ENCODE measurements around the gene PLA1A. TPM values are rescaled to one million over a fixed set of nuclear protein-coding genes. Genes with fewer than 3 reads are reported as not detected.

Gene PLA1A
- total RNA-seq, 1 donor from 2014 or later: 13.1 TPM

DNA sequence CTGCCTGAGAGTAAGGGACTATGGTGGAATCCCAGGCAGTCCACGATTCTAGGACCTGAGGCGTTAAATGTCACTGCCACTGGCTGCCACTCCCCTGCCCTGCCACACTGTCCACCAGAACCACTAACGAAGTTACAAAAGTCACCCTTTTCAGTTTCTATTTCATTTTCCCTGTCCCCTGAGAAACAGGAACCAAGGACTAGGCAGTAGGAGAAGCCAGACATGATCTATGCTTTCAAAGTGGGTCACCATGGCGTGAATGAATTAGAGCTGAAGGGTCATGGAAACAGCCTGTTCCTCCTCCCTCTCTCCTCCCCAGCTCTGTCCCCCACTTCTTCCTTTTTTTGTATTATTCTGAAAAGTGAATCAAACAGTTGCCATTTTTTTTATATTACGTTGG, 27.5 kb upstream of the PLA1A start:
- TF ChIP-seq, protein P1, sequence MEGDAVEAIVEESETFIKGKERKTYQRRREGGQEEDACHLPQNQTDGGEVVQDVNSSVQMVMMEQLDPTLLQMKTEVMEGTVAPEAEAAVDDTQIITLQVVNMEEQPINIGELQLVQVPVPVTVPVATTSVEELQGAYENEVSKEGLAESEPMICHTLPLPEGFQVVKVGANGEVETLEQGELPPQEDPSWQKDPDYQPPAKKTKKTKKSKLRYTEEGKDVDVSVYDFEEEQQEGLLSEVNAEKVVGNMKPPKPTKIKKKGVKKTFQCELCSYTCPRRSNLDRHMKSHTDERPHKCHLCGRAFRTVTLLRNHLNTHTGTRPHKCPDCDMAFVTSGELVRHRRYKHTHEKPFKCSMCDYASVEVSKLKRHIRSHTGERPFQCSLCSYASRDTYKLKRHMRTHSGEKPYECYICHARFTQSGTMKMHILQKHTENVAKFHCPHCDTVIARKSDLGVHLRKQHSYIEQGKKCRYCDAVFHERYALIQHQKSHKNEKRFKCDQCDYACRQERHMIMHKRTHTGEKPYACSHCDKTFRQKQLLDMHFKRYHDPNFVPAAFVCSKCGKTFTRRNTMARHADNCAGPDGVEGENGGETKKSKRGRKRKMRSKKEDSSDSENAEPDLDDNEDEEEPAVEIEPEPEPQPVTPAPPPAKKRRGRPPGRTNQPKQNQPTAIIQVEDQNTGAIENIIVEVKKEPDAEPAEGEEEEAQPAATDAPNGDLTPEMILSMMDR (IDR thresholded peaks at IDR 0.05): no peak

DNA sequence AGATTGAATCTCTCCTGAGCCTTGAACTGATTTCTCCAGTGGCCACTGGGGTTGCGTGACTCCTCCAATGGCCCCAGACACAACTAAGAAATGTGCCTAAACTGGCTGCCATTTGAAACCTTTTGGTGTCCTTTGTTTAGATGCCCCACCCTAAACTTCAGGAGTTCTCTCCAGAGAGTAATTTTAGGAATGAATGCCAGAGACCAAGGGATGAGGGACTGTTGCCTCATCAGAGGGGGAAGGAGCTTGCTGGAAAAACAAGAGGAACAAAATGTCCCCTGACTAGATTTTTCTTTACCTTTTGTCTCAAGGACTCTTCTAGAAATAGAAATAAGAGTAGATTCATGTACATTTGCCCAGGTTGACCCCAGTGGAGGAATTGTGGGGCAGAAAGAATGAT, 26.5 kb upstream of the PLA1A start:
- Histone ChIP-seq H3K27me3 (ENCODE audit: low read depth) (no peaks in the 10 kb centered on the region), H3K9me3 (no peaks in the 10 kb centered on the region), H3K4me1 (peaks cover 11% of the 10 kb centered on the region), H3K36me3 (no peaks in the 10 kb centered on the region), H3K27ac (peak overlapping the region; percentile 44), H3K4me3 (no peak overlapping the region)
- intact Hi-C loops (cut with DNase I): no loop called here
- TF ChIP-seq, protein P1 (IDR thresholded peaks at IDR 0.05): no peak
- DNase-seq (no peak), ATAC-seq (peak in 1 of 2 donors; percentile 45)

More for the DNA sequence above, 27.5 kb upstream of the PLA1A start:
- Histone ChIP-seq H3K4me3 (no peak overlapping the region), H3K27ac (peak overlapping the region; percentile 44), H3K36me3 (no peaks in the 10 kb centered on the region), H3K4me1 (peaks cover 11% of the 10 kb centered on the region), H3K27me3 (ENCODE audit: low read depth) (no peaks in the 10 kb centered on the region), H3K9me3 (no peaks in the 10 kb centered on the region)
- no peak for DNase-seq
- intact Hi-C loops (cut with DNase I): no loop called here
- ATAC-seq: peak; percentile 88 to 93

DNA sequence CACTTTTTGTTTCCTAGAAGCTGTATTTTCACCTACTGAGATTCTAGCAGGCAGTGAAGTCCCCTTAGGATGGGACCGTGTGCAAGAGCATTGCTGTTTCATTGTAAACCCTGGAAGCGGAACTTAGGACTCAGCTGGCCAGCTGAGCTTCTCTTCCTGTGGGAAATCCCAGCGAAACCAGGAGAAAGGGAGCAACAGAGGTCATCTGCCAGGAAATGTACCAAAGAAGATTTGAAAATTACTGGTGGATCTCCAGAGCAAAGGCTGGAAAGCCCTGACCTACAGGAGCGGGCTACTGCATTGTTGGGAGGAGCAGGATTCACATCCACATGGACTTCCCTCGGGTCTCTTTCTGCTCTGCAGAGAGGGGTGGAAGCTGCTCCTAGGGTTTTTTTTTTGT, 26.0 kb upstream of the PLA1A start:
- H3K4me1 ChIP-seq: peaks cover 11% of the 10 kb centered on the region
- intact Hi-C loops (cut with DNase I): no loop called here
- TF ChIP-seq, protein P1 (IDR thresholded peaks at IDR 0.05): no peak
- no peaks in the 10 kb centered on the region for H3K9me3 ChIP-seq
- no peak for DNase-seq
- no peaks in the 10 kb centered on the region for H3K27me3 ChIP-seq (ENCODE audit: low read depth)
- no peaks in the 10 kb centered on the region for H3K36me3 ChIP-seq
- peak in 1 of 2 donors; percentile 58 for ATAC-seq
- no peak overlapping the region for H3K4me3 ChIP-seq
- H3K27ac ChIP-seq: peak overlapping the region; percentile 44

DNA sequence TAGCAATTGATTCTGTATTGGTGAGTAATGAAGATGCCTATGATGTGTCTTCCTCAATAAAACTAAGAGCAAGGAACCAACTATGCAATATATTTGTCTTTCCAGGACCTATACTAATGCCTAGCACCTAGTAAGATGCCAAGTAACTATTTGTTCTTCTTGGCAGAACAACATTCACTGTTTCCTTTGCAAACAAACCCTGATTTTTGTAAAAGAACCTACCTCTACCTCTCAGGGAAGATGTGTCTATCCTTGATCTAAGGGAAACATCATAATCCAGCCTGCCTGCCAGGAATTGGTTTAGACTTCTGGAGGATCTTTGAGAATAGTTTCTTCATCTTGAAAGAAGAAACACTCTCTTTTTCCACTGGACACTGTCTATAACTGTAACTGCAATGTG, 22.2 kb upstream of the PLA1A start:
- no peaks in the 10 kb centered on the region for H3K27me3 ChIP-seq (ENCODE audit: low read depth)
- TF ChIP-seq, protein P1 (IDR thresholded peaks at IDR 0.05): no peak
- ATAC-seq: no peak

DNA sequence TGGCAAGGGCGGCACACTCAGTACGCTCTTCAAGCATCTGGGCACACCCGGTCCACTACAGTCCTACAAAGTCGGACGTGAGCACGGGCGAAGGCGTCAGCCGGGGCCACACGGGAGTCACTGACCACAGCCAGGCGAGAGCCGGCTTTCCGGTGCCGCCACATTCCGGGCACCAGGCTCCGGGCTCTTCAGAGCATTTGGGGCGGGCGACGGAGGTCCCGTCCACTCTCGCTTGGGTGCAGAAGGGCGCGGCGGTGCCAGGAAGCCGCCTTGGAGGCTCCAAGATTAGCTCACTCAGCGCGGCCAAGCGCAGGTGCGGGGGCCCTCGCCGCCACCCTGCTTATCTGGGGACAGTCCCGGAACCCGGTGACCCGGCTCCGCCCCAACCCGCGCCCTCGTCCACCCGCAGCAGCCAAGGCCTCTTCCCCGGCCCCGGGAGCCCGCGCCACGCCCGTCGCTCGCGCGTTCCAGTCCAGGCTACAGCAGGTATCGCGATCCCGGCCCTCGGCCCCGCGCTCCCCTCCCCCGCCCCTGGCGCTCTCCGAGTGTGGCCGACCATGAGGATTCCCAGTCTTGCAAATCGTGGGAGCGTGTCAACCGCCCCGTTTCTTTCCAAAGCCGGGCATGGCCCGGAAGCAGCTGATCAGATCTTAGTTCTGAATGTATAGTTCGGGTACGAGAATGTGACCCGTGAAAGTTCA, 18.2 kb upstream of the PLA1A start, which contains the start of gene ADPRH:
ADPRH (plus strand) TSS at position 127 of the 701 bp plus-strand sequence. CDS start 2,678 bp downstream, outside the sequence.
- ATAC-seq: peak; percentile 96 to 97
- DNase-seq: peak; percentile 93
- Histone ChIP-seq H3K27me3 (ENCODE audit: low read depth) (no peaks in the 10 kb centered on the region), H3K9me3 (no peaks in the 10 kb centered on the region), H3K4me3 (peak within 1 kb of the TSS; percentile 66), H3K27ac (peak within 1 kb of the TSS; percentile 98), H3K36me3 (peaks cover 3% of the 10 kb centered on the region), H3K4me1 (peaks cover 26% of the 10 kb centered on the region)
- intact Hi-C loops (cut with DNase I): no loop called here
- TF ChIP-seq, protein P1 (IDR thresholded peaks at IDR 0.05): no peak

More for the DNA sequence above, 22.2 kb upstream of the PLA1A start:
- H3K4me3 ChIP-seq: no peak overlapping the region
- no peaks in the 10 kb centered on the region for H3K9me3 ChIP-seq
- H3K27ac ChIP-seq: no peak overlapping the region
- peaks cover 29% of the 10 kb centered on the region for H3K4me1 ChIP-seq
- intact Hi-C loops (cut with DNase I): no loop called here
- DNase-seq: no peak
- no peaks in the 10 kb centered on the region for H3K36me3 ChIP-seq

Measured in lower lobe of right lung (tissue), 2 donors.